DND-41 (cell line): Measurements from ENCODE around the gene SYT6.

Source experiments
- CTCF ChIP-seq: IDR thresholded peaks from 2 replicates; pipeline ENCODE4 v1.5.1; 2012; ENCODE audit warnings: borderline replicate concordance, low read length, moderate library complexity, mild to moderate bottlenecking; ENCODE audit not compliant: poor library complexity, severe bottlenecking; ENCODE audit errors: extremely low read depth
- EZH2 ChIP-seq: IDR thresholded peaks from 3 replicates; pipeline ENCODE4 v1.6.1; 2012; ENCODE audit warnings: borderline replicate concordance, low read depth, mild to moderate bottlenecking, moderate library complexity, low read length, inconsistent platforms; ENCODE audit not compliant: severe bottlenecking

GRCh38 chr1:114145504-114146151, 8.0 kb downstream of the SYT6 start:
- TF ChIP-seq CTCF = no peak
- TF ChIP-seq EZH2 = no peak
